H9 (cell line): ENCODE measurements around the gene GASK1B. TPM values are rescaled to one million over a fixed set of nuclear protein-coding genes. Genes with fewer than 3 reads are reported as not detected.

ENCODE experiments used
- DNase-seq: peaks from one replicate; pipeline ENCODE4 v3.0.0-alpha.2; 2017
- H2AFZ ChIP-seq: one replicate; pipeline ENCODE4 v1.6.1; 2013; ENCODE audit warnings: mild to moderate bottlenecking, low read length, control low read depth, moderate library complexity
- H2AK5ac ChIP-seq: 2 replicates; pipeline ENCODE4 v1.6.1; 2013; ENCODE audit warnings: low read length, control low read depth, mixed read lengths; ENCODE audit not compliant: insufficient read length
- H2BK120ac ChIP-seq: one replicate; pipeline ENCODE4 v1.6.1; 2013; ENCODE audit warnings: low read depth, mild to moderate bottlenecking, low read length, control low read depth, inconsistent platforms; ENCODE audit not compliant: poor library complexity, severe bottlenecking
- H2BK12ac ChIP-seq: 2 replicates; pipeline ENCODE4 v1.6.1; 2013; ENCODE audit warnings: low read length, control low read depth, mixed read lengths, low read depth; ENCODE audit not compliant: insufficient read length
- H2BK15ac ChIP-seq: 2 replicates; pipeline ENCODE4 v1.6.1; 2013; ENCODE audit warnings: low read depth, low read length, control low read depth
- H2BK20ac ChIP-seq: one replicate; pipeline ENCODE4 v1.6.1; 2013; ENCODE audit warnings: low read depth, mild to moderate bottlenecking, low read length, control low read depth, inconsistent platforms; ENCODE audit not compliant: poor library complexity, severe bottlenecking
- H2BK5ac ChIP-seq: 2 replicates; pipeline ENCODE4 v1.6.1; 2013; ENCODE audit warnings: low read length, control low read depth, mixed read lengths; ENCODE audit not compliant: insufficient read length
- H3K14ac ChIP-seq: 2 replicates; pipeline ENCODE4 v1.6.1; 2013; ENCODE audit warnings: low read length, control low read depth; ENCODE audit not compliant: insufficient read depth
- H3K18ac ChIP-seq: 2 replicates; pipeline ENCODE4 v1.6.1; 2013; ENCODE audit warnings: low read depth, mild to moderate bottlenecking, mixed read lengths, low read length, control low read depth; ENCODE audit not compliant: insufficient read length
- H3K23ac ChIP-seq: 2 replicates; pipeline ENCODE4 v1.6.1; 2013; ENCODE audit warnings: low read length, control low read depth, mixed read lengths, low read depth; ENCODE audit not compliant: insufficient read length
- H3K23me2 ChIP-seq: 2 replicates; pipeline ENCODE4 v1.6.1; 2013; ENCODE audit warnings: low read depth, mild to moderate bottlenecking, mixed read lengths, low read length, control low read depth; ENCODE audit not compliant: insufficient read length, poor library complexity, severe bottlenecking
- H3K27ac ChIP-seq: 2 replicates; pipeline ENCODE4 v1.5.1; 2013; ENCODE audit warnings: low read length, control low read depth, mixed read lengths, low read depth; ENCODE audit not compliant: insufficient read length
- H3K27me3 ChIP-seq: 2 replicates; pipeline ENCODE4 v1.6.1; 2013; ENCODE audit warnings: low read length, control low read depth, inconsistent platforms; ENCODE audit not compliant: insufficient read depth
- H3K4ac ChIP-seq: 2 replicates; pipeline ENCODE4 v1.6.1; 2013; ENCODE audit warnings: low read depth, mild to moderate bottlenecking, control low read depth, inconsistent platforms, low read length, moderate library complexity
- H3K4me1 ChIP-seq: 2 replicates; pipeline ENCODE4 v1.6.1; 2013; ENCODE audit warnings: low read length, control low read depth, inconsistent platforms; ENCODE audit not compliant: insufficient read depth
- H3K4me2 ChIP-seq: 2 replicates; pipeline ENCODE4 v1.6.1; 2013; ENCODE audit warnings: low read length, control low read depth, mixed read lengths; ENCODE audit not compliant: insufficient read length, insufficient read depth
- H3K56ac ChIP-seq: 2 replicates; pipeline ENCODE4 v1.6.1; 2013; ENCODE audit warnings: low read depth, mild to moderate bottlenecking, mixed read lengths, low read length, control low read depth; ENCODE audit not compliant: insufficient read length
- H3K79me1 ChIP-seq: 2 replicates; pipeline ENCODE4 v1.6.1; 2013; ENCODE audit warnings: low read depth, mild to moderate bottlenecking, moderate library complexity, low read length, control low read depth, inconsistent platforms; ENCODE audit not compliant: insufficient read depth, poor library complexity, severe bottlenecking
- H3K79me2 ChIP-seq: 2 replicates; pipeline ENCODE4 v1.6.1; 2013; ENCODE audit warnings: low read length, control low read depth, inconsistent platforms; ENCODE audit not compliant: insufficient read depth
- H3K9ac ChIP-seq: 2 replicates; pipeline ENCODE4 v1.6.1; 2013; ENCODE audit warnings: low read length, control low read depth, mixed read lengths; ENCODE audit not compliant: insufficient read length; ENCODE audit errors: extremely low read depth
- H3K9me3 ChIP-seq: one replicate; pipeline ENCODE4 v1.6.1; 2013; ENCODE audit warnings: low read depth, low read length, inconsistent platforms; ENCODE audit not compliant: control insufficient read depth
- H3T11ph ChIP-seq: one replicate; pipeline ENCODE4 v1.6.1; 2013; ENCODE audit warnings: mild to moderate bottlenecking, low read length, control low read depth, inconsistent platforms
- H4K20me1 ChIP-seq: one replicate; pipeline ENCODE4 v1.6.1; 2013; ENCODE audit not compliant: control insufficient read depth, insufficient read length, insufficient read depth
- H4K5ac ChIP-seq: 2 replicates; pipeline ENCODE4 v1.6.1; 2013; ENCODE audit warnings: low read depth, mild to moderate bottlenecking, mixed read lengths, low read length, control low read depth; ENCODE audit not compliant: insufficient read length
- H4K8ac ChIP-seq: replicated peaks from 2 replicates; pipeline ENCODE4 v1.6.1; 2013; ENCODE audit warnings: low read length, control low read depth, mixed read lengths, low read depth; ENCODE audit not compliant: insufficient read length
- H4K91ac ChIP-seq: 2 replicates; pipeline ENCODE4 v1.6.1; 2013; ENCODE audit warnings: low read depth, mild to moderate bottlenecking, moderate library complexity, mixed read lengths, low read length, control low read depth; ENCODE audit not compliant: insufficient read length
- H3K27ac Mint-ChIP-seq, 3 experiments: 2 replicates in 2 of 3; 3 replicates in 1 of 3; pipeline ENCODE4 v1.8.0; 2020 to 2021; ENCODE audit warnings: mixed read lengths in 3 of 3, mild to moderate bottlenecking in 1 of 3, moderate library complexity in 1 of 3
- H3K27me3 Mint-ChIP-seq: 2 replicates; pipeline ENCODE4 v1.8.0; 2021; ENCODE audit warnings: low read depth, mild to moderate bottlenecking, moderate library complexity, mixed read lengths
- H3K36me3 Mint-ChIP-seq, 3 experiments: 2 replicates in 2 of 3; 3 replicates in 1 of 3; pipeline ENCODE4 v1.8.0; 2020 to 2021; ENCODE audit warnings: low read depth in 3 of 3, mixed read lengths in 3 of 3; ENCODE audit not compliant: insufficient read depth in 1 of 3
- H3K4me1 Mint-ChIP-seq, 2 experiments: 2 replicates each; pipeline ENCODE4 v1.8.0; 2020; ENCODE audit warnings: mixed read lengths in 2 of 2
- H3K4me3 Mint-ChIP-seq, 2 experiments: 2 replicates in 1 of 2; 3 replicates in 1 of 2; pipeline ENCODE4 v1.8.0; 2020 to 2021; ENCODE audit warnings: mild to moderate bottlenecking in 2 of 2, mixed read lengths in 2 of 2, moderate library complexity in 1 of 2
- H3K9me3 Mint-ChIP-seq, 2 experiments: 2 replicates in 1 of 2; 3 replicates in 1 of 2; pipeline ENCODE4 v1.8.0; 2020; ENCODE audit warnings: mild to moderate bottlenecking in 2 of 2, mixed read lengths in 2 of 2, moderate library complexity in 1 of 2
- WGBS: extraction: QIAGEN DNeasy Blood & Tissue Kit; methylation state at CpG from one replicate; pipeline ENCODE4 v1.1.7; 2013; ENCODE audit warnings: missing lambda C conversion rate, low lambda C conversion rate, mixed read lengths; ENCODE audit not compliant: insufficient read length; ENCODE audit errors: extremely low coverage; 5-methylcytosine and 5-hydroxymethylcytosine counted together
- total RNA-seq: library from RNA; stranded (reverse); gene quantifications from 2 replicates; pipeline ENCODE4 v1.2.1, GENCODE V29; 2021
- TF ChIP-seq, protein P1 (sequence below): fragments of 200-600 bp; sonication (generic); conservative IDR thresholded peaks from 3 replicates; pipeline ENCODE4 v1.8.0; 2021; ENCODE audit warnings: antibody characterized with exemption, mild to moderate bottlenecking

Gene GASK1B
- total RNA-seq, 1 experiment from 2014 or later = not detected

GRCh38 chr4:158208963-158209640, 36.3 kb upstream of the GASK1B start:
- Histone ChIP-seq H3K27ac (no peak overlapping the region), H3K56ac (no peak overlapping the region), H3K79me1 (no peaks in the 10 kb centered on the region), H4K91ac (no peak overlapping the region), H3T11ph (no peak overlapping the region), H3K18ac (no peak overlapping the region), H2BK5ac (no peak overlapping the region), H4K5ac (no peak overlapping the region), H3K23me2 (peaks cover 4% of the 10 kb centered on the region), H3K14ac (no peak overlapping the region), H3K4ac (no peak overlapping the region), H3K4me1 (no peaks in the 10 kb centered on the region), H4K8ac (no peak overlapping the region), H2BK15ac (no peak overlapping the region), H3K79me2 (no peaks in the 10 kb centered on the region), H2BK20ac (no peak overlapping the region), H3K4me2 (no peak overlapping the region), H2AK5ac (no peak overlapping the region), H3K9ac (no peak overlapping the region), H2BK120ac (no peak overlapping the region), H3K23ac (no peak overlapping the region), H3K27me3 (no peaks in the 10 kb centered on the region), H3K9me3 (no peaks in the 10 kb centered on the region), H2BK12ac (no peak overlapping the region), H4K20me1 (no peaks in the 10 kb centered on the region), H2AFZ (no peak overlapping the region)
- TF ChIP-seq, protein P1, sequence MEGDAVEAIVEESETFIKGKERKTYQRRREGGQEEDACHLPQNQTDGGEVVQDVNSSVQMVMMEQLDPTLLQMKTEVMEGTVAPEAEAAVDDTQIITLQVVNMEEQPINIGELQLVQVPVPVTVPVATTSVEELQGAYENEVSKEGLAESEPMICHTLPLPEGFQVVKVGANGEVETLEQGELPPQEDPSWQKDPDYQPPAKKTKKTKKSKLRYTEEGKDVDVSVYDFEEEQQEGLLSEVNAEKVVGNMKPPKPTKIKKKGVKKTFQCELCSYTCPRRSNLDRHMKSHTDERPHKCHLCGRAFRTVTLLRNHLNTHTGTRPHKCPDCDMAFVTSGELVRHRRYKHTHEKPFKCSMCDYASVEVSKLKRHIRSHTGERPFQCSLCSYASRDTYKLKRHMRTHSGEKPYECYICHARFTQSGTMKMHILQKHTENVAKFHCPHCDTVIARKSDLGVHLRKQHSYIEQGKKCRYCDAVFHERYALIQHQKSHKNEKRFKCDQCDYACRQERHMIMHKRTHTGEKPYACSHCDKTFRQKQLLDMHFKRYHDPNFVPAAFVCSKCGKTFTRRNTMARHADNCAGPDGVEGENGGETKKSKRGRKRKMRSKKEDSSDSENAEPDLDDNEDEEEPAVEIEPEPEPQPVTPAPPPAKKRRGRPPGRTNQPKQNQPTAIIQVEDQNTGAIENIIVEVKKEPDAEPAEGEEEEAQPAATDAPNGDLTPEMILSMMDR = no peak
- no peak overlapping the region for H3K4me3 Mint-ChIP-seq
- H3K9me3 Mint-ChIP-seq = peaks cover 0 to 5% of the 10 kb centered on the region in 2 experiments; a peak in 3 of 5 replicates
- H3K27ac Mint-ChIP-seq = no peak overlapping the region
- no peaks in the 10 kb centered on the region for H3K36me3 Mint-ChIP-seq
- DNase-seq = no peak
- peaks cover 1% of the 10 kb centered on the region; the same call in 1 of the 2 replicates for H3K27me3 Mint-ChIP-seq
- peaks cover 5 to 17% of the 10 kb centered on the region in 2 experiments for H3K4me1 Mint-ChIP-seq
- no CpG with 5 or more reads among the region's 5 CpGs for WGBS
